GM06990 (cell line): ENCODE measurements around the gene VAMP7.
"Not testable (repeated sequence)": the region's sequence is repeated elsewhere in the genome, so short reads cannot be mapped to it uniquely, and the experiment has no call there.

Experiments
- DNase-seq: peaks from one replicate; pipeline ENCODE4 v3.0.0-alpha.2; 2011; ENCODE audit not compliant: insufficient read length; ENCODE audit errors: extremely low read depth
- H3K27me3 ChIP-seq: replicated peaks from 2 replicates; pipeline ENCODE4 v1.6.0; 2011; ENCODE audit warnings: low read length; ENCODE audit not compliant: control insufficient read depth, insufficient read depth
- H3K36me3 ChIP-seq: 2 replicates; pipeline ENCODE4 v1.5.1; 2011; ENCODE audit warnings: low read length; ENCODE audit not compliant: control insufficient read depth, insufficient read depth
- H3K4me3 ChIP-seq: replicated peaks from 2 replicates; pipeline ENCODE4 v1.5.1; 2011; ENCODE audit warnings: low read depth, mild to moderate bottlenecking, control low read depth, low read length
- TF ChIP-seq, protein P1 (sequence below): IDR thresholded peaks from 2 replicates; pipeline ENCODE4 v1.5.1; 2011; ENCODE audit warnings: low read length, control low read depth, mild to moderate bottlenecking, inconsistent platforms; ENCODE audit not compliant: insufficient read depth, poor library complexity, severe bottlenecking

VAMP7 gene

GRCh38 chrX:155966876-155967275 is 85.7 kb downstream of the VAMP7 start:
- TF ChIP-seq, protein P1, sequence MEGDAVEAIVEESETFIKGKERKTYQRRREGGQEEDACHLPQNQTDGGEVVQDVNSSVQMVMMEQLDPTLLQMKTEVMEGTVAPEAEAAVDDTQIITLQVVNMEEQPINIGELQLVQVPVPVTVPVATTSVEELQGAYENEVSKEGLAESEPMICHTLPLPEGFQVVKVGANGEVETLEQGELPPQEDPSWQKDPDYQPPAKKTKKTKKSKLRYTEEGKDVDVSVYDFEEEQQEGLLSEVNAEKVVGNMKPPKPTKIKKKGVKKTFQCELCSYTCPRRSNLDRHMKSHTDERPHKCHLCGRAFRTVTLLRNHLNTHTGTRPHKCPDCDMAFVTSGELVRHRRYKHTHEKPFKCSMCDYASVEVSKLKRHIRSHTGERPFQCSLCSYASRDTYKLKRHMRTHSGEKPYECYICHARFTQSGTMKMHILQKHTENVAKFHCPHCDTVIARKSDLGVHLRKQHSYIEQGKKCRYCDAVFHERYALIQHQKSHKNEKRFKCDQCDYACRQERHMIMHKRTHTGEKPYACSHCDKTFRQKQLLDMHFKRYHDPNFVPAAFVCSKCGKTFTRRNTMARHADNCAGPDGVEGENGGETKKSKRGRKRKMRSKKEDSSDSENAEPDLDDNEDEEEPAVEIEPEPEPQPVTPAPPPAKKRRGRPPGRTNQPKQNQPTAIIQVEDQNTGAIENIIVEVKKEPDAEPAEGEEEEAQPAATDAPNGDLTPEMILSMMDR, result peak; percentile 74
- no peak for DNase-seq

GRCh38 chrX:155967653-155968325 is 86.6 kb downstream of the VAMP7 start:
- H3K27me3 ChIP-seq, result no peaks in the 10 kb centered on the region
- no peak for DNase-seq
- no peaks in the 10 kb centered on the region for H3K36me3 ChIP-seq
- TF ChIP-seq, protein P1, result no peak
- H3K4me3 ChIP-seq, result no peak overlapping the region

More at GRCh38 chrX:155966876-155967275, 85.7 kb downstream of the VAMP7 start:
- no peaks in the 10 kb centered on the region for H3K36me3 ChIP-seq
- H3K4me3 ChIP-seq, result no peak overlapping the region
- H3K27me3 ChIP-seq, result no peaks in the 10 kb centered on the region

DNA sequence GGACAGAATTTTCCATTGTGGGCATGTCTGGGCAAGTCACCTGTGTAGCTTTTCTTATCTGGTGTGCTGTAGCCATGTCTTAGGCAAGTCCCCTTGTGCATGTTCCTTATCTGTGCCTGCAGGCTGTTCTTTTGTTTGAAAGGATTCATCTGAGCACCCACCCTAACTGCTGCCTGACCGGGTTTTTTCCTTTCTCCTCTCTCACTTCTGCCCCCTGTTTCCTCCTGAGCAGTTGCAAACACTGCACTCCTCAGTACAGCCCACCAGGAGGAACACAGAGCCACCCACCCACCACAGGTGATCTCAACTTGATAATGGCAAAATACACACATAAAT is 87.1 kb downstream of the VAMP7 start:
- no peak for DNase-seq
- TF ChIP-seq, protein P1, result no peak
- Histone ChIP-seq H3K36me3 (no peaks in the 10 kb centered on the region), H3K27me3 (no peaks in the 10 kb centered on the region), H3K4me3 (no peak overlapping the region)

- no peak for DNase-seq
- Histone ChIP-seq H3K36me3 (no peaks in the 10 kb centered on the region), H3K4me3 (no peak overlapping the region), H3K27me3 (no peaks in the 10 kb centered on the region)
- TF ChIP-seq, protein P1, result no peak
These were observed 87.6 kb downstream of the VAMP7 start for GRCh38 chrX:155968791-155969190.

DNA sequence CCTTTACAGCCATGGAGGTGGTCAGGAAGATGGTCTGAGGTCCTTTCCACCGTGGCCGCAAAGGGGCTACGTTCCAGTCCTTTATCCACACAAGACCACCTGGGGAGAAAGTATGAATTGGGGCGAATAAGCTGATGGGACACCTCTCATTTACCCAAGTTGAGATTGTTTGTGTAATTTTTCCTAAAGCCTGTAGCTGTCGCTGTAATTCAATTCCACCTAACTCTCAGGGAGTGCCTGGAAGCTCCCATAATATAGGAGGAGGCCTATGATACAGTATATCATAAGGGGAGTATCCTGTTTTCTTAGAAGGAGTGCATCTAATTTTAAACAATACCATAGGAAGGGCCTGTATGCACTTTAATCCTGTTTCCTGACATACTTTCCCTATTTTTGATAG is 90.5 kb downstream of the VAMP7 start:
- H3K36me3 ChIP-seq, H3K4me3 ChIP-seq, H3K27me3 ChIP-seq, DNase-seq: not testable (repeated sequence)
- TF ChIP-seq, protein P1, result peak; percentile 10

GRCh38 chrX:155972241-155972640 is 91.1 kb downstream of the VAMP7 start:
- H3K4me3 ChIP-seq, DNase-seq, H3K36me3 ChIP-seq, H3K27me3 ChIP-seq: not testable (repeated sequence)
